HepG2 (cell line): ENCODE measurements around the gene SLC10A1. TPM values are rescaled to one million over a fixed set of nuclear protein-coding genes. Genes with fewer than 3 reads are reported as not detected.

ENCODE experiments used
- AHR ChIP-seq: IDR thresholded peaks from 2 replicates; pipeline ENCODE4 v1.6.1; 2018; ENCODE audit warnings: missing genetic modification reagents, missing compliant biosample characterization
- ARNTL ChIP-seq: sonication (generic); formaldehyde crosslinking; IDR thresholded peaks from 2 replicates; pipeline ENCODE4 v1.4.0; 2020; ENCODE audit warnings: mild to moderate bottlenecking, missing genetic modification reagents
- ATF7 ChIP-seq, 2 experiments: fragments of 450-650 bp in 1 of 2; sonication (generic) in 1 of 2; formaldehyde crosslinking in 1 of 2; IDR thresholded peaks; 2 replicates each; pipeline versions ENCODE4 v1.4.0 to v1.6.1; 2016 to 2020; ENCODE audit warnings: antibody characterized with exemption in 1 of 2, mild to moderate bottlenecking in 1 of 2, missing genetic modification reagents in 1 of 2
- DPF2 ChIP-seq: sonication (generic); formaldehyde crosslinking; IDR thresholded peaks from 2 replicates; pipeline ENCODE4 v1.4.0; 2020; ENCODE audit warnings: mild to moderate bottlenecking, low read depth, missing genetic modification reagents, borderline replicate concordance
- ELF3 ChIP-seq: IDR thresholded peaks from 2 replicates; pipeline ENCODE4 v1.6.1; 2016; ENCODE audit warnings: missing genetic modification reagents, missing compliant biosample characterization
- ETV5 ChIP-seq: IDR thresholded peaks from 2 replicates; pipeline ENCODE4 v1.6.1; 2018; ENCODE audit warnings: missing biosample characterization, missing genetic modification reagents, inconsistent platforms, borderline replicate concordance
- IRF2 ChIP-seq: IDR thresholded peaks from 2 replicates; pipeline ENCODE4 v1.6.1; 2018; ENCODE audit warnings: missing genetic modification reagents, missing compliant biosample characterization
- KDM3A ChIP-seq: IDR thresholded peaks from 2 replicates; pipeline ENCODE4 v1.6.1; 2018; ENCODE audit warnings: low read depth, missing compliant biosample characterization
- RERE ChIP-seq: IDR thresholded peaks from 2 replicates; pipeline ENCODE4 v1.6.1; 2016; ENCODE audit warnings: low read depth, missing genetic modification reagents, missing compliant biosample characterization
- SALL2 ChIP-seq: sonication (generic); formaldehyde crosslinking; IDR thresholded peaks from 2 replicates; pipeline ENCODE4 v1.8.1; 2023; ENCODE audit warnings: mild to moderate bottlenecking, missing genetic modification reagents, inconsistent platforms
- SATB2 ChIP-seq: sonication (generic); formaldehyde crosslinking; IDR thresholded peaks from 2 replicates; pipeline ENCODE4 v1.5.0; 2020; ENCODE audit warnings: missing genetic modification reagents
- SETDB1 ChIP-seq: sonication (generic); formaldehyde crosslinking; IDR thresholded peaks from 2 replicates; pipeline ENCODE4 v1.5.1; 2020; ENCODE audit warnings: missing genetic modification reagents, mild to moderate bottlenecking, borderline replicate concordance
- SOX5 ChIP-seq: IDR thresholded peaks from 2 replicates; pipeline ENCODE4 v1.6.1; 2016; ENCODE audit warnings: borderline replicate concordance
- TCF12 ChIP-seq, 2 experiments: fragments of 450-650 bp in 1 of 2; sonication (generic) in 1 of 2; formaldehyde crosslinking in 1 of 2; IDR thresholded peaks; 2 replicates each; pipeline versions ENCODE4 v1.6.1 to v1.8.0; 2017 to 2022; ENCODE audit warnings: antibody characterized with exemption in 1 of 2, mild to moderate bottlenecking in 1 of 2, missing genetic modification reagents in 1 of 2, moderate library complexity in 1 of 2
- TIGD3 ChIP-seq: sonication (generic); formaldehyde crosslinking; IDR thresholded peaks from 2 replicates; pipeline ENCODE4 v1.5.1; 2020; ENCODE audit warnings: mild to moderate bottlenecking, missing genetic modification reagents, borderline replicate concordance
- ZBTB21 ChIP-seq: sonication (generic); formaldehyde crosslinking; IDR thresholded peaks from 2 replicates; pipeline ENCODE4 v1.4.0; 2020; ENCODE audit warnings: missing genetic modification reagents
- ZBTB43 ChIP-seq: sonication (generic); formaldehyde crosslinking; conservative IDR thresholded peaks from 2 replicates; pipeline ENCODE4 v1.4.0; 2020; ENCODE audit warnings: missing genetic modification reagents
- ZFY ChIP-seq: sonication (generic); formaldehyde crosslinking; IDR thresholded peaks from 2 replicates; pipeline ENCODE4 v1.4.0; 2020; ENCODE audit warnings: missing genetic modification reagents
- ZNF230 ChIP-seq: sonication (generic); formaldehyde crosslinking; IDR thresholded peaks from 2 replicates; pipeline ENCODE4 v1.4.0; 2020; ENCODE audit warnings: mild to moderate bottlenecking, missing genetic modification reagents
- ZNF556 ChIP-seq: sonication (generic); formaldehyde crosslinking; IDR thresholded peaks from 2 replicates; pipeline ENCODE4 v1.4.0; 2020; ENCODE audit warnings: mild to moderate bottlenecking, missing genetic modification reagents, borderline replicate concordance
- ZNF652 ChIP-seq: IDR thresholded peaks from 2 replicates; pipeline ENCODE4 v1.6.1; 2016; ENCODE audit warnings: low read depth, borderline replicate concordance
- ZNF766 ChIP-seq: sonication (generic); formaldehyde crosslinking; IDR thresholded peaks from 2 replicates; pipeline ENCODE4 v1.5.0; 2020; ENCODE audit warnings: missing genetic modification reagents, borderline replicate concordance
- ZNF879 ChIP-seq: sonication (generic); formaldehyde crosslinking; IDR thresholded peaks from 2 replicates; pipeline ENCODE4 v1.8.1; 2023; ENCODE audit warnings: missing genetic modification reagents
- polyA plus RNA-seq, 8 experiments: library from polyadenylated mRNA; depleted of rRNA in 3 of 8; stranded (reverse) in 7 of 8; unstranded in 1 of 8; fragments of >200 nt; fragmentation: Illumina TruSeq in 4 of 8; extraction: Trizol in 4 of 8; gene quantifications; 2 replicates each; pipeline versions ENCODE4 v1.2.1 to v1.2.3, GENCODE V29; 2011 to 2016; ENCODE audit warnings: low read depth in 4 of 8, missing spikeins in 1 of 8, mixed read lengths in 1 of 8; ENCODE audit not compliant: insufficient read depth in 1 of 8
- total RNA-seq, 5 experiments: library from RNA; depleted of rRNA; stranded (reverse); fragments of >200 nt; fragmentation: Illumina TruSeq; extraction: Trizol; gene quantifications; 2 replicates each; pipeline ENCODE4 v1.2.3, GENCODE V29; 2016; ENCODE audit warnings: low read depth in 1 of 5

Gene SLC10A1
- total and polyA plus RNA-seq, 2 of the 13 experiments (the other 11 are each of a cell fraction or from before 2014, with no cell fraction given) = 0.17 TPM; not detected in 1

- TF ChIP-seq RERE (CRISPR knock-in tag) (0 out of 2 replicates have a peak, but pooled peaks have one; percentile 17), ZNF556 (CRISPR knock-in tag) (0 out of 2 replicates have a peak, but pooled peaks have one; percentile 37), ZNF879 (CRISPR knock-in tag) (no peak), ETV5 (CRISPR knock-in tag) (peak; percentile 61; the same call in 1 of the 2 replicates), KDM3A (CRISPR knock-in tag) (peak; percentile 45; the same call in 1 of the 2 replicates), DPF2 (CRISPR knock-in tag) (no peak), IRF2 (CRISPR knock-in tag) (peak; percentile 62), ZBTB43 (0 out of 2 replicates have a peak, but pooled peaks have one; percentile 32), SETDB1 (CRISPR knock-in tag) (no peak), ZBTB21 (CRISPR knock-in tag) (peak; percentile 46; the same call in 1 of the 2 replicates), ZNF230 (CRISPR knock-in tag) (0 out of 2 replicates have a peak, but pooled peaks have one; percentile 29), SATB2 (no peak), SOX5 (CRISPR knock-in tag) (peak; percentile 45; the same call in 1 of the 2 replicates), ELF3 (CRISPR knock-in tag) (peak; percentile 45; the same call in 1 of the 2 replicates), TCF12 (IDR thresholded peaks at IDR 0.05) (no peak), TCF12 (CRISPR knock-in tag; IDR thresholded peaks at IDR 0.05) (no peak), ZNF652 (CRISPR knock-in tag) (peak; percentile 76), ZNF766 (CRISPR knock-in tag) (no peak), ATF7 (IDR thresholded peaks at IDR 0.05) (peak; percentile 81), ATF7 (CRISPR knock-in tag; IDR thresholded peaks at IDR 0.05) (peak; percentile 96), SALL2 (peak; percentile 18; the same call in 1 of the 2 replicates), TIGD3 (CRISPR knock-in tag) (no peak), ARNTL (CRISPR knock-in tag) (peak; percentile 74), ZFY (CRISPR knock-in tag) (peak; percentile 29; the same call in 1 of the 2 replicates), AHR (CRISPR knock-in tag) (no peak)
Observed at GRCh38 chr14:69845787-69846186, 48.7 kb upstream of the SLC10A1 start (continued).
